Activated CD8-positive, alpha-beta memory T cell treated with anti-CD3 and anti-CD28 coated beads, Interleukin-2, amount 50 U/mL, for 48 hours (primary cell): ENCODE measurements around the gene IFITM10.

Source experiments
- DNase-seq: peaks from one replicate; pipeline ENCODE4 v3.0.0-alpha.2; 2020

The IFITM10 gene

DNA sequence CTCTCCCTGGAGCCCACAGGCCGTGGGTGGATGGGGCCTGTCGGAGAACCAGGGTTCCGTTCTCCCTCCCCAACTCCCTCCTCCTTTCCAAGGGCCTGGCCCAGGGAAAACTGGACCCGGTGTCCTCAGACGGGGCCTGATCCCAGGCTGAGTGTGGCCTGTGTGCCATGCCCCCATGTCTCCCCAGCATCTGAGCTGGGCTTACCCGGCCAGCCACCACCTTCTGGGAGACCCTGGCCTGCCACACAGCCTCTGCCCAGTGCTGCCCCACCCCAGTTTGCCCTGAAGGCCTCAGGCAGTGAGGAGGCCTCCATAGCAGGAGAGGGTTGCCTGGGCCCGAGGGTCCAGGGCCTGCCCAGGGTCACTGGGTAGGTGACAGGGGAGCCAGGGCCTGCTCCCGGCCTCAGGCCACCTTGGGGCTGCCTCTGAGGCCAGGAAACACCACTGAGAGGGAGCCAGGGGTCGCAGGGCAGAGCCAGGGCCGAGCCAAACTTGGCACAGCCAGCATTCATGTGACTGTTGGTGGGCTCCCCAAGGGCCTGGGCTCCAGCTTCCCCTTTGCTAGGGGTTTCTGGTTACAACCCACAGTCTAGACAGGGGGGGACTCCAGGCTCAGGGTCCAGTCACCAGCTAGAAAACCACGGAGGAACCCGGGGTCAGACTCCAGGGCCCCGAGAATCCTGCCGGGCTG is 590 bp upstream of the IFITM10 start:
- DNase-seq, result no peak

DNA sequence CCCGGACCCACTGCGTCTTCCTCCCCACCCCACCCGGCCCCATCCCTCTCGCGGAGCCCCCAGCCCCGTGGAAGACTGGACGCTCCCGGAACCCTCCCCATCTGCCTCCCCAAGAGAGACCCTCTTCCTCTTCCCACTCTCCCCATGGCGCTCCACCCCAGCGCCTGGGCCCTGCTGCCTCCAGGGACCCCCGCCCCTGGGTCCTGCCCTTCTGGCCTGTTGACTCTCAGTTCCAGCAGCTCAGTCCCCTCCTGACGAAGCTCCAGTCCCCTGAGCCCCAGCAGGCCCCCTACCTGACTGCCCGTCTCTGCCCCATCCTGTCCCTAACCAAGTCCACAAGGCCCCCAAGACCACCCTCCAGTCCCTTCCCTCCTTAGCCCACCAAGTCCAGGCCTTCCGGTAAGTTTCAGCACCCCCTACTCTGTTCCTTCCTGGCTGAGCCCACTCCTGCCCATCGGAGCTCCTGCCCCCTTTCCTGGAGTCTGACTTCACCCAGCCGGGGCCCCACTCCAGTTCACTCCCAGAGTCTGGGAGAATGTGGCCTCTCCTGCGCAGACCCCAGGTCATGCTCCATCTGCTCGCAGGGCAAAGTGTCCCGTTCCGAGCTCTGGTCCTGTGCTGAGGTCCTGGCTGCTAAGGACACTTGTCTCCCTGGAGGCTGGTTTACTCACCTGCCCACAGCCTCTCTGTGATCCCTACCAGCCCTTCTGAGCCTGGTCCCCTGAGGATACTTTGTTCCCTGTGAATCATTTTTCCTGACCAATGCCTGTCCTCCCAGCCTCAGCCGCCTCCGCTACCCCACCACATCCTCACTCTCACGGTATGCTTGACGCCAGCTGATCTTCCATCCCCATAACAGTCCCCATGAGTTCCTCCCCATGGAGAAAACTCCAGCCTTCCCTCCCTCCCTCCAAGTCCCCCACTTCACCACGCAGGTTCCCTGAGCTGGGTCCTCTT is 722 bp downstream of the IFITM10 start:
- DNase-seq, result no peak

DNA sequence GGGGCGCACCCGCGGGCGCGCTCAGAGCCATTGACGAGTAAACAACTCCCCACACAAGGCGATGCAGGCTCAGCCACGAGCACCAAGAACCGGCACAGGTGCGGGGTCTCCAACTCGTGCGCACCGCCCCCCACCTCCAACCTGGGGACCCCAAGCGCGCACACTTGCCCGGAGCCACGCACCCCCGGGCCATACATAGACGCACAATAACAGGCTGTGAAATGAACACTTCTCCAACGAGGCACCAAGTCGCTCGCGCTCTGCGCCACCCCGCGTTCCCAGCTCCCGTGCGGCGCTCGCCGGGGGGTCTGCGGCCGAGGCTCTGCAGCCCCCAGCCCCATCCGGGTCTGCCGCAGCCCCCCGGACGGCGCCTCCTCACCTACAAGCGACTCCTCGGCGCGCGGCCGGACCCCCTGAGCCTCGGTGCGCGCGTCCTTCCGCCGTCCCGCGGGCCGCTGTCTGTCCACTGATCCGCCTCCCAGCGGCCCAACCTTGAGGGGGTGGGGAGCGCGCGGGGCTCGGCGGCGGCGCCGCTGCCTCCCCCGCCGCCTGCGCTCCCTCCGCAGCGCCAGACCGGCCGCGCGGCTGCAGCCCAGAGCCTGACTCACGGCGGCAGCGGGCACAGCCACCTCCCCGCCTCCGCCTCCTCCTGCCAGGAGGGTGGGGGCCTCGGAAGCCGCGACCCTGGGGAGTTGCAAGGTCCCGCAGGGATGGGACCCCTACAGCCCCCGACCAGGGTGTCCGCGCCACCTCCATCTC is 1.6 kb downstream of the IFITM10 start:
- DNase-seq, result no peak

DNA sequence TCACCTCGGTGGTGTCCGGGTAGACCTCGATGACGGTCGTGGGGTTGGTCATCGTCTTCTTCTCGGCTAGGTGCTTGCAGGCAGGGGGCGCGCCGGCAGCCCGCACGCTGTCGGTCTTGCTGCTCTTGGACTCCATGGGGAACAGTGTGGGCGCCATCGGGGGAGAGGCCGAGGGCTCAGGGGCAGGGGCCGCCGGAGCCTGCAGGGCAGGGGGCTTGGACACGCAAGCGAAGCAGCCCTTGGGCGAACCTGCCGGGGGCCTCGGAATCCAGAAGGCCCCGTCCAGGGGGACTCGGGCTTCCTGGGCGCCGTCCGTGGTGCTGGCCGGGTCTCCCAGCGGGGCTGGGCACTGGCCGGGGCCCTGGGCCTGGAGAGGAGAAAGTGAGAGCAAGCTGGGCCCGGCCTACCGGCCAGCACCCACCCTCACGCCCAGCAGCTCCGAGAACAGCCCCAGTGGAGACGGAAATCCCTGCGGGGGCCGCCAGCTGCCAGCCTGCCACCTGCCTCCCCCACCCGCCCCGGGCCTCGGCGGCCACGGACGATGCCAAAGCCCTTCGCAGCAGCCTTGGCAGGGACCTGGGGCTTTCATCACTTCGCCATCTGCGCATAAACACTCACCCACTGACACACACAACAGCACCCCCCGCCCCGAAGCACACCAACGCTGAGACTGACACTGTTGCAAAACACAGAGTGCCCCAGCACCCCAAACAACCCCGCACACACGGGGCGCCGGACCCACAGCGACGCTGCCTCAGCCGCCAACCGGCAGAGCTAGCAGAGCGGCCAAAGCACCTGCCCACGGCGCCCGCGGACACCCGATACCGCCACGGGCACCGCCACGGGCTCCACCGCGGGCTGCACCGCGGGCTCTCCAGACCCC is 2.4 kb downstream of the IFITM10 start:
- DNase-seq, result no peak

DNA sequence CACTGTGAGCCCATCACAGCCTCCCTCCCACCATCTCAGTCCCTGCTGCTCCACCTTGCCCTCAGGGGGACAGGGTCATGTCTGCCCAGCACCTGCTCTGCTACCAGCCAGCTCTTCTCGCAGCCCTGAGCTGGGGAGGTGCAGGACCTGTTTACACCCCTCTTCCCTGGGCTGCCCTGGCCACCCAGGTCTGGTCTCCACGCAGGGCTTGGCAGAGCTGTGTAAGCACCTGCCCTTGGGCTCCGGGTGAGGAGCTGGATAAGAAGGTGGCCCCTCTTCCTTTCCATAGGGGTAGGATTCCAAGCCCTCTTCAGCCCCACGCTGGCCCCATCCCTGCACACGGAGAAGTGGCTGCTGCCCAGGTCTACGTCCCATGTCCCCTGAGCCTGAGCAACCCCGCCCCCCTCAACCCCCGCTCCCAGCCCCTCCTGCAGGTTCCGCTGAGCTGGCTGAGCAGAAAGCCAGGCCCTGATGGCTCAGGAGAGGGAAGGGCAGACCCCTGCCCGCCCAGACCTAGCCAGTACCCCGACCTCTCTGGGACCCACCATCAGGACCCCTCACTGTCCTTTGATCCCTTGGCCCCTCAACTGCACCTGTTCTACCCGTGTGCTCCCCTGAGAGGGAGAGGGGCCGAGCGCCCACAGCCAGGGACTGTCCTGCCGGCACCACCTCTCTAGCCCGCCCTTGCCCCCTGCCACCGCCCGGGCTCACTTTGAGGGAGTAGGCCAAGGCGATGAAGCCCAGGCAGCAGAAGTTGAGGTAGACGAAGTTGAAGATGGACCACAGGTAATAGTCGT is 3.2 kb downstream of the IFITM10 start:
- no peak for DNase-seq

DNA sequence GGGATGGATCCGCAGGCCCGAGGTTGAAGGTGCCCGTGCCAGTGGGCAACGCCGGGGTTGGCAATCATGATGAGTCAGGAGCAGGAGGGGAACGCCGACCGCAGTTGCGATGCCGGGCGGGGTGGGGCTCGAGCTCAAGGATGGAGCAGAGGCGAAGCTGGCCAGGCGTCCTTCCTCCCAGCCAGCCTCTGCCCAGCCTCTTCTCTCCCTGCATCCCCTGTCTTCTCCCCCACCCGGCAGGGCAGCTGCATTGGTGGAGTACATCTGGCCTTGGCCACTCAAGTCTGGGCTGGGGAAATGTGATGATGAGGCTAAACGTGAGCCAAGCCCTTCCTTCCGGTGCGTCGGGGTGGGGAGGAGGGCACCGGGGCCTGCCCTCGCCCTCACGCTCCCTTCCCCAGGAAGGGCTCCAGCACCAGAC is 3.9 kb downstream of the IFITM10 start:
- DNase-seq, result no peak

DNA sequence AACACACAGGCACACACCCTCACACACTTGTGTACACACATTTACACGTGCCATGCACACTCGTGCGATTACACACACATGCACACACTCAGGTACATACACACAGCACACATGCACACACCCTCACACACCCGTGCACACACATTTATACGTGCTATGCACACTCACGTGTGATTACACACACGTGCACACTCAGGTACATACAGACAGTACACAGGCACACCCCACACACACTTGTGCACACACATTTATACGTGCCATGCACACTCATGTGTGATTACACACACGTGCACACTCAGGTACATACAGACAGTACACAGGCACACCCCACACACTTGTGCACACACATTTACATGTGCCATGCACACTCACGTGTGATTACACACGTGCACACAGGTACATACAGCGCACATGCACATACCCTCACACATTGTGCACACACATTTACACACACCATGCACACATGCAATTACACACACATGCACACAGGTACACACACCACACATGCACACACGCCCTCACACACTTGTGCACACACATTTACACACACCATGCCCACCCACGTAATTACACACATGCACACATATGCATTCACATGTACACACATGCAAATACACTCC is 4.6 kb downstream of the IFITM10 start:
- DNase-seq, result no peak

DNA sequence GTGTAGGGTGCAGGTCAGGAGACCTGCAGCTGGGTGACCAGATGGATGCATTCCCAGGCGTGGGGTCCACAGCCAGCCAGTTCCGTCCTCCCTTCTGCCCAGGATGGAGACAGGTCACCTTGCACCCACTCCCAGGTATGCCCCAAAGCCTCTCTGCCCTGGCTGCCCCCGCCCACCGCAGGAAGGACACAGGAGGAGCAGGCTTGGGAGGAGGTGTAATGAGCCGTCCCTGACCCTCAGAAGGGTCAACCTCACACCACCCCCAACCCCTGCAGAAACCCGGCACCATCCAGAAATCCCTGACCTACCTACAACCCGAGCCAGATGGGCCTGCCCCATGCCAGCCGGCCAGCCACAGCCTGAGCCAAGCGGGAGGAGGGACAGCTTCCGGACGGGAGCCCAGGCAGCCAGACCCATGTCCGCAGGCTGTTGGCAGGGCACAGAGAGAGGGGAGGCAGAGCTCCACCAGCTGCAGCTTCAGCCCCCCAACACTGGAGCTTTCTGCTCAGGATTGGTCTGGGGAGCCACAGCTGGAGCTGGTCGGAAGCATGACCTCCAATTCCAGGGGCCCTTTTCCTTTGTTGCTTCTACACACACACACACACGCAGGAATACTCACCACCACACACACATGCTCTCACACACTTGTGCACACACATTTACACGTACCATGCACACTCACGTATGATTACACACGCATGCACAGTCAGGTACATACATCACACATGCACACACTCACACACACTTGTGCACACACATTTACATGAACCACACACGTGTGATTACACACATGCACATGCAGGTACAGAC is 5.3 kb downstream of the IFITM10 start:
- DNase-seq, result no peak

DNA sequence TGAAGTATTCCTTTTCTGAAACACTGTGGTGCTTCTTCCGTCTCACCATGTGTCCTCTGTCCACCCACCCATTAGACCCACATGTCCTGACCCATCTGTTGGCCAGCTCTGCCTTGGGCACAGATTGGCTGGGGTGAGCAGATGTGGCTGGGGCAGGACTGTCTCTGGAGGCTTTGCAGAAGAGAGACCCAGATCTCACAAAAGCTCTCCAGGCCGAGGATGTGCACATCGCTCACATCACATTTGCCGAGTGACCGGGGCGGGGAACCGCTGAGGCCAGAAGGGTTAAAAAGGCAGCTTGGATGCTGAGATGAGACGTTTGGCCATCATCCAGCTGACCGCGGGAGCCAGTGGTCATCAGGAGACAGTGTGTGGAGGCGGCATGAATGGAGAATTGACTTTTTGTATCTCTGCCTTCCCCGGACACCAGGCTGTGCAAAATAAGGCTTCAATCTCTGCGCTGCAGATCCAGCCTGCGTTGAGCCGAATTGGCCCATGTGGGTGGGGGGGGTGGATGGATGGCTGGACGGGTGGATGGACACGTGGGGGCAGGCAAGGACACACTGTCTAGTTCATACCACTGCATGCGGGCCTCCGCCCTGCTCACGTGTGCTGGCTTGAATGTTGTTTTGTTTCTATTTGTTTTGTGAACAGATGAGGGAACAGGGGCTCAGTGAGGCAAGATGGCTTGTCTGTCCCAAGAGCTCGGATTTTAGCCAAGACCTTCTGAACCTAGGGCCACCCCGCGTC is 6.1 kb downstream of the IFITM10 start:
- peak; percentile 30 for DNase-seq

DNA sequence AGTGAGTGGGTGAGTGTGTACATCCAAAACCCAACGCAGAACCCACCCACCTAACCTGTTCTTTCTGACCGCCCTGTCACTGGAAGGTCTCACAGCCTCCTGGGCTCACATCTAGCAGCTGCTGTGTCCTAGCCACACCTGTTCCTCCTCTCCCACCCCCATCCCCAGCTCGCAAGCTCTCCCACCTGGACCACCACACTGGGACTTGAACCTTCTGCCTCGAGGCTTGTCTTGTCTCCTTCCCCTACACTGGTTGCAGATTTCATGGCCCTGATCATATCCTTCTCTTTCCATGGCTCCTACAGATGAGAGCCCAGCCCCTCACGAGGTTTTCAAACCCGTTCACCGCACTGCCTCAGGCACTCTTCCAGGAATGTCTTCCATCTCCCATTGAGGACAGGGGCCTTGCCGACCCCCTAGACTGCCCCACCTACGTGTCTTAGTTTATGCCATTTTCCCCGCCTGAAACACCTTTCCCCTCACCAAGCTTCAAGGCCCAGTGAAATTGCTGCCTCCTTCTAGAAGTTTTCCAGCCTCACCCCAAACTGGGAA is 6.7 kb downstream of the IFITM10 start:
- peak; percentile 35 for DNase-seq

DNA sequence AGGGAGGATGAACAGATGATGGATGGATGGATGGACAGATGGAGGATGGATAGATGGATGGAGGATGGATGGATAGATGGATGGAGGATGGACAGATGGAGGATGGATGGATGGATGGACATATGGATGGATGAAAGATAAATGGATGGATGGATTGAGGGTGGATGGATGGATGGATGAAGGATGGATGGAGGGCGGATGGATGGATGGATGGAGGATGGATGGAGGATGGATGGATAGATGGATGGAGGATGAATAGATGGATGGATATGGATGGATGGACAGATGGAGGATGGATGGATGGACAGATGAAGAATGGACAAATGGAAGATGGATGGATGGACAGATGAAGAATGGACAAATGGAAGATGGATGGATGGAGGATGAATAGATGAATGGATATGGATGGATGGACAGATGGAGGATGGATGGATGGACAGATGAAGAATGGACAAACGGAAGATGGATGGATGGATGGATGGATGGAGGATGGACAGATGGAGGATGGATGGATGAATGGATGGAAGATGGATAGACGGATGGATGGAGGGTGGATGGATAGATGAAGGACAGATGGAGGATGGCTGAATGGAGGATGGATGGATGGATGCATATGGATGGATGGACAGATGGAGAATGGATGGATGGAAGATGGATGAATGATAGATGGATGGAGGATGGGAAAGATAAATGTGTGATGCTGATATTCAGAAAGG is 7.4 kb downstream of the IFITM10 start:
- no peak for DNase-seq

DNA sequence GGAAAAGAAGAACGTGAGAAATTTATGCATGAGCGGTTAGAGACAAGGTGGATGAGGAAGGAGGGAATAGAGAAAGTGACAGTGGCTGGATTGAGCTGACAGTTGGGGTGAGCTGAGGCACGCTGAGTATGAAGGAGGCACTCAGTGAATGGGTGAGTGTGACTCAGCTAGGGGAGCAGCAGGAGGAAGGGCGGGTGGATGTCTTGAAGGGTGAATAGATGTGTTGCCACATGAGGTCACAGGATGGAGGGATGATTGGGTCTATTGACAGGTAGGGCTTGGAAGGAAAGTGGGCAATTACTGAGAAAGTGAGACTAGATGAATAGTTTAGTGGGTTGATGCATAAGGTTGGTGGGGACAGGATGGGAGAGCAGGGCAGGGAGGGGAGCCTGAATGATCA is 8.0 kb downstream of the IFITM10 start:
- DNase-seq, result peak; percentile 49

DNA sequence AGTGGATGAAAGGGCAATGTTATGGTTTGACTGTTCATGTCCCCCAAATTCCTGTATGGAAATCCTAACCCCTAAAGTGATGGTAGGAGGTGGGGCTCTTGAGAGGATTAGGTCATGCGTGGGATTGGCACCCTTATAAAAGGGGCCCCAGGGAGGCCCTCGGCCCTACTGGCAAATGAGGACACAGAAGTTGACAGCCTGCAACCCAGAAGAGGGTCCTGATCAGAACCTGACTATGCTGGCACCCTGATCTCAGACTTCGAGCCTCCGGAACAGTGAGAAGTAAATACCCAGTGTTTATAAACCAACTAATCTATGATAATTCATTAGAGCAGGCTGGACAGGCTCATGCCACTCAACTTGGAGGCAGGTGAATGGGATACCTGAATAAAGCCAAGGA is 8.7 kb downstream of the IFITM10 start:
- peak; percentile 33 for DNase-seq

DNA sequence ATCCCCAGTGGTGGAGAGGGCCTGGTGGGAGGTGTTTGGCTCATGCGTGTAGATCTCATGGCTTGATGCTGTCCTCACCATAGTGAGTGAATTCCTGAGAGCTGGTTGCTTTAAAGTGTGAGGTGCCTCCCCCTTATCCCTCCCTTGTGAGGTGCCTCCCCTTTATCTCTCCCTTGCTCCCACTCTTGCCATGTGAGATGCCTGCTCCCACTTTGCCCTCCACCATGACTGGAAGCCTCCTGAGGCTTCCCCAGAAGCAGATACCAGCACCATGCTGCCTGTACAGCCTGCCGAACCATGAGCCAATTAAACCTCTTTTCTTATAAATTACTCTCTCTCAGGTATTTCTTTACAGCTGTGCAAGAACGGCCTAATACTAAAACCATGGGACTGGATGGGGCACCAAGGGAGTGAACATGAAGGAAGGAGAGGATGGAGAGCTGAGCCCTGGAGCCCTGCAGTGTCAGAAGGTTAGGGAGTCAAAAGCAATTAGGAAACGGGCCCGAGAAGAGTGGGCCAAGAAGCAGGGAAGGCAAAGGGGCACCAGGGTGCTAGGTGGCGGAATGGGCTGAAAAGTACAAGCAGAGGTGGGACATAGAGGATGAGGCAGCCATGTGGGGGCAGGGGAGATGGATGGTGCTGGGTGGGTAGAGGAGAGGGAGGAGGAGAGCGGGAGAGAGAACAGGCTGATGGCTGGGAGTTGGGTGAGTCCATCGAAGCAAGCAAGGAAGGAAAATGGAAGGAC is 9.4 kb downstream of the IFITM10 start:
- no peak for DNase-seq

DNA sequence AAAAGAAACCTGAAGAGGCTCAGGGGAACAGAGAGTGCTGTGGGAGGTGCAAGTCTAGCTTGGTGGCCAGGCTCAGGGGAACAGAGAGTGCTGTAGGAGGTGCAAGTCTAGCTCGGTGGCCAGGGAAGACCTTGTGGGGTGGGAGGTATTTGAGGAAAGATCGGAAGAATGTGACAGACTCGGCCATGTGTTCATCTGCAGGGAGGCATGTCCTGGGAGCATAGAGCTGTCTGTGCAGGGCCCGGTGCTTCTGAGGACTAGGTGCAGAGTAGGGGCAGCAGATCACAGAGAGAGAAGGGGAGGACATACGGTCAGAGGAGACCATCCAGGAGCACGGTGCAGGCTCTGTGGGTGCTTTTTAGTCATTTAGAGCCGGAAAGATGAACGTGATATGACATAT is 10.8 kb downstream of the IFITM10 start:
- DNase-seq, result no peak

DNA sequence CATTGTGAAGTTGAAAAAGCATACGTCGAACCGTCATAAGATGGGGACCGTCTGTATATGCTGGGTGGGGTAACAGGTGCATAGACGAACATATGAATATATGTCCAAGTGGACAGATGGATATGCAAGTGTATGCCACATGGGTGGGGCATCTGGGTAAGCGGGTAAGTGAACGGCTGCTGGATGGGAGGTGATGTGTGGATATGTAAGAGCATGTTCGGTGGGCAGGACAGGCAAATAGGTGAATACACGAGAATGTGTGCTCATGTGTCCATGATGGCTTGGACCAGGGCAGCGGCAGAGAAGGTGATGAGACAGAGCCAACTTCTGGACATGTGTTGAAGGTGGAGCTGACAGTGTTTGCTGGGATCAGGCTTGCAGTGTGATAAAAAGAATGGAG is 12.0 kb downstream of the IFITM10 start:
- DNase-seq, result no peak

DNA sequence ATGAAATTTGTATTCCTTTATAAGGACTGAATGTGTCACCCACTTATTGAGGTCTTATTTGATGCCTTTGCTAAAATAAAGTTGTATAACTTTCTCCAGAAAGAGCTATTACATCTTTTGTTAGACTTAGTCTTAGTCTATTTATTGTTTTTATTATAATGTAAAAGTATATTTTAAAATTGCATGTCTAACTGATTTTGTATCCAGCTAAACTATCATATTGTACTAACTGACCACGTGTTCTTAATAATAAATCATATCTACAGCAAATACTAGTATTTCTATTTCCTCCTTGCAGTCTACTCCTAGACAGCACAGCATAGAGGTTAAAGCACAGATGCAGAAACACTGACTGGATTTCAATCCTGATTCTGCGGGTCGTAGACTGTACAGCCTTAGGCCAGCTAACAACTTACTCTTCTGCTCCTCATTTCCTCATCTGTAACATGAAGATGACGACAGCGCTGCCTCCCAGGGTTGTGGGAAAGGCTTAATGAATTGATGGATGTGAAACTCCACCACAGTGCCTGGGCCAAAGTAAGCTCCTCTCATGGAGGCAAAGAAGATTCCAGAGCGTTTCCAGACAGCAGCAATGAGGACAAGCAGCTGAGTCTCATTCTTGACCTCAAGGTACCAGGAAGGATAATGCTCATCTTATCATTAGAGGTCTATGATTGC is 13.2 kb downstream of the IFITM10 start:
- DNase-seq, result no peak
